HG03457 (cell line): ENCODE results near the gene KCNJ15.

ENCODE experiments used
- ATAC-seq: cut with Tn5 transposase; IDR thresholded peaks from one replicate; pipeline ENCODE4 v1.9.1; 2021; ENCODE audit warnings: moderate number of reproducible peaks; ENCODE audit not compliant: unreplicated experiment

Gene KCNJ15

DNA sequence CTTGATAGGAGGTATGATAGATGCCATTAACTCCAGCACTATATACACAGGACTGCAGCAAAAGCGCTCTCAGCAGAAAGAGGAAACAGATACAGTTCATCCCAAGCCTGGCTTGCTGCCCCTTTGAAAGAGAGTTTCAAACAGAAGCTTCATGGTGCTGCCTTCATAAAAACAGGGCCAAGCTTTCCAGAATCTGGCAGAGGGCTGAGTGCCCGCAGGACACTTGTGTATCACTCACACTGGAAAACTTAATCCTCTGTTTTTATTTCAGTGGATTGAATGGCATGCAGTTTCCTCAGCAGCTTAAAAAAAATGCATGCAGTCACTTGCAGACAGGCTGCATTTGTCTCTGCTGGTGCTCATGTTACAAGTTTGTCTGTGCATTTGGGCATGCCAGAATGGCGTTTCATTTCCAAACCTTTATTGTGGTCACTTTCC, 40.4 kb downstream of the KCNJ15 start:
- no peak for ATAC-seq

DNA sequence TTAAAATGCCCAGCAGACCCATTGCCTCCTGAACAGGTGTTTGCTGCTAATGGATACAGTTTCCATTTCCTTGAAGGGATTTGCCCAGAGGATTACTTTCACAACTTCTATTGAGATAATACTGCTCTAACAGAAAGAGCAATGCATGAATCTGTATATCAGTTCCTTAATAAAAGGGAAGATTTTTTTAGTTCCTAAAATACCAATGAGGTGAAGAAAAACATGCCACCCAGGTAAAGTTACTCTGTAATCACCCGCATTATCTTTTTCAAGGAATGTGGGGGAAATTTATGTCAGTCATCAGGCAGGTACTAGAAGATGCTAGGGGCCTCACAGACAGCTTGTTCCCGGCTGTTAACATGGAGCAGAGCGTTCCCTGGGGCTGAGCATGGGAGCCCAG, 41.1 kb downstream of the KCNJ15 start:
- no peak for ATAC-seq

DNA sequence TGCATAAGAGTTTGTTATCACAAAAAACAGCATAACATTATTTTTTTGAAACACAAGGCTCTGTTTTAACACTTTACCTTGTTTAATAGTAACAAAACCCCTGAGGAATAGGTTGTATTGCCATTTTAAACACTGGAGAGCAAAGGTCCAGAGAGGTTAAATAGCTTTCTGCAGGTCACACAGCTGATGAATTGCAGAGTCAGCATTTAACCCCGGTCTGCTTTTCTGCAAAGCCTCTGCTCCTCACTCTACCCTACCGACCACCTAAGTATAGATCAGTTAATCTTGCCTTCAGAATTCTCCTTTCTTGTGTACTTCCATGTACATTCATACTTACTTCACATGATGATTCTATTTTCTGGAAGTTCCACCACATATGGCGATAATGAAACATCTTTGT, 42.0 kb downstream of the KCNJ15 start:
- ATAC-seq, result no peak

DNA sequence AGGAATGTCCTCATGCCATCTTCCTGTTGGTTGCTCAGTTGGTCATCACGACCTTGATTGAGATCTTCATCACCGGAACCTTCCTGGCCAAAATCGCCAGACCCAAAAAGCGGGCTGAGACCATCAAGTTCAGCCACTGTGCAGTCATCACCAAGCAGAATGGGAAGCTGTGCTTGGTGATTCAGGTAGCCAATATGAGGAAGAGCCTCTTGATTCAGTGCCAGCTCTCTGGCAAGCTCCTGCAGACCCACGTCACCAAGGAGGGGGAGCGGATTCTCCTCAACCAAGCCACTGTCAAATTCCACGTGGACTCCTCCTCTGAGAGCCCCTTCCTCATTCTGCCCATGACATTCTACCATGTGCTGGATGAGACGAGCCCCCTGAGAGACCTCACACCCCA, 42.9 kb downstream of the KCNJ15 start:
- no peak for ATAC-seq

DNA sequence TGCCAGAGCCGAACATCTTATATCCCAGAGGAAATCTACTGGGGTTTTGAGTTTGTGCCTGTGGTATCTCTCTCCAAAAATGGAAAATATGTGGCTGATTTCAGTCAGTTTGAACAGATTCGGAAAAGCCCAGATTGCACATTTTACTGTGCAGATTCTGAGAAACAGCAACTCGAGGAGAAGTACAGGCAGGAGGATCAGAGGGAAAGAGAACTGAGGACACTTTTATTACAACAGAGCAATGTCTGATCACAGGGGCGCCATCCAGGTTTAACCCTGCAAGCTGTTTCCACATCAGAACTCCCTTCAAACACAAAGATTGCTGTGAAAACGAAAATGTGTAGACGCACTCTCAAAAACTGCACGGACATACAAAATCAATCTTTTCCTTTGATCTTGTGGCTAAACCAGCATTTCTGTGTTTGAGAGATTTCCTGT, 43.4 kb downstream of the KCNJ15 start:
- ATAC-seq, result no peak

DNA sequence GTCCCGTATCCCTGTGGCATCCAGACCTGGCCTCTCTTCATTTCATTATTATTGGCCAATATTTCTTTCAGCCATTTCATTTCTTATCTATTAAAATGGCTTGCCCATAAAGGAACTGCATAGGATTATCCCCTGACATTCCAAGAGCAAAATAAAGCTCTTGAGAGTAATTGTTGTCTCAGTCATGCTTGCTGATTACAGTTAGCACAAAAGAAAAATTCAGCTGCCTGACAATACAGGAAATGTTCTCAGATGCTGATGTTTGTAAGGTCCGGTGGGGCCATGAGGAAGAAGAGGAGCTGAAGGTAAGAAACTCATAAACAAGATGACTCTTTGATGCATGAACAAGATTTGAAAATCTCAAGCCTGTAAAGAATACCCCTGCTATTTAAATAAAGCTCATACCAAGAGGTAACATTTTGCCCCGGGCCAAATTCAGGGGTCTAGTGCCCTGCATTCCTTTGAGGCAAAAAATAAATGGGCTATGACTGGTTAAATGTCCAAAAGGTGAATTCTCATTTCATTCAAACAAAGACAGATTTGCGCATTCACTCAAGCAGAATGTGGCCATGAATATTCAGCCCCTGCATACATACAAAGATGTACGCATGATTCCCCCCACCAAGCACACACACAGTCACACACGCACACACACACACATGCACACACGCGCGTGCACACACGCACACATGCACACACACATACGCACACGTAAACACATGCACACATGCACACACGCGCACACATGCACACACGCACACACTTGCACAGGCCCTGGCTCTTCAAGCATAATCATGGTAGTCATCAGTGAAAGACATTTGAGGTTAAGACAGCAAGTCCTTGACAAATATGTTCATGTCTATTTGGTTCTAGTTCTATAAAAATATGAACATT, 44.8 kb downstream of the KCNJ15 start:
- ATAC-seq, result no peak

DNA sequence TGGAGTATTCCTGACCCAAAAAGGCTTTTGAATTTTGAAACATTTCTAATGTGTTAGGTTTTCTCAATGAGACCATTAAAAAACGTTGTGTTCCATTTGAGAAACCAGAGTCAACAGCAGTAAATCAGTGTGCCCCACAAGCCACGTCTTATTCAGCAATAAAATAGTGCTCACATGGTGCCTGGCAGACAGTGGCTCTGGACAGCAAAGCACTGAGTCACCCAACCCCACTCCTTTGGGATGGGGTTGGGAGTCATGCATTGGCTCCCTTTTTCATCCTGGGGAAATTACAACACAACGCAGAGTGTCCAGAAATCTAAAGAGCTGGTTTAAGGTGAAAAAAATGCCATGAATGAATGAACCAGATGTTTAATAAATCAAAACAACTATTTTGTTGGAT, 46.5 kb downstream of the KCNJ15 start:
- no peak for ATAC-seq

DNA sequence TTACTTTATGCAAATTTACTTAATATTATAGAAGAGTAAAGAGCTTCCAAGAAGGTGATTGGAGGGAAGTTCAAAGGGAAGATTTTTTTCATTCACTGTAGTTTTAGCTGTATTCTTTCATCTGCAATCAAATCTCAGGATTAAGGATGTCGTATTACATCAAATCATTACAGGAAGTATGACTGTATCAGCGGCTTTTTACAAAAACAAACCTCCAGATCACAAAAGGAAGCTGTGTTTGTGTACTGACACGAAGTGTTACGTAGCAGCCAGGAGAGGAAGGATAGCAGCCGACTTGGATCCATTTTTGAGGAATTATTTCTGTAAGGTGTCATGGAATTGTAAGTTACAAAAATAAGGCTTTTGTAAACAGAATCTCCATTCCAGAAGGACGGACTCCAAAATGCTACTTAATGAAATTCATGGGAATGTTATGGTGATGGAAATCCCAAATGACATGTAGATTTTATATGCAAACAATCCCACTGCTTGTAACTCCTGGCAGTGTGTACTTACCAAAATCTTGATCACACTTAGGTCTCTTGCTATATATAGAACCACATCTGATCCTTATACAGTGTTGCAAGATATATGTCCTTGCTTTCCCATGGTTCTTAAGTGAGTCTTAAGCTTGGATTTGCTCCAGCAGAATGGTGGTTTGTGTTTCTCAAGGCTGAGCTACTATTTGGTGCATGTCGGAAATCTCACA, 49.8 kb downstream of the KCNJ15 start:
- ATAC-seq, result no peak

DNA sequence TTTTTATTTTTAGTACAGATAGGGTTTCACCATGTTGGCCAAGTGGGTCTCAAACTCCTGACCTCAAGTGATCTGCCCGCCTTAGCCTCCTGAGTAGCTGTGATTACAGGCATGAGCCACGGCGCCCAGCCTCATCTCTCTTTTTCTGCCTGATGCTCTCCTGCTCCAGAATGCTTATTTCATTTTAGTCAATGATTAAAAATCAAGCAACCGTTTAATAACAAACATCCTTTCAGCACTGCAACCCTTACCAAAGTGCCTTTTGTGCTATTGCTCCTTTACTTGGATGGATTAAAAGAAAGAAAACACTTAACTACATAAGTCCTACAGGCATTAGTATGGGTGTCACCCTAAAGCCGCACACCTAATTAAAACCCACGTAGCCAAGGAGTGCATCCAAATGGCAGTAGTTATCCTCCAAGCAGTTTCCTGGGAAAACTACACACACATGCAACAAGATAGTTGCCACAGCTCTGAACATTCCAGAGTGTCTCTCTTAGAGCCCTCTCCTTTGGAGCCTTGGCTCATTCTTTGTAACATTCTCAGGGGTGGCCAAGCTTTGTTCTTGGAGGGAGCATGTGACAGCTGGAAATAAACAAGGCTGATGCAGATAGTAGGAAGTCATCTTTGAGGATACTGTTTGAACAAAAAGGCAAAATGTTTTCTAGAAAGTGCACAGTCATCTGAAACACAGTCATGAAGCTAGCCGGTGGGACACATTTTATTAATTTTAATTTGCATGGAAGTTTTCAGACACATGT, 51.2 kb downstream of the KCNJ15 start:
- no peak for ATAC-seq

DNA sequence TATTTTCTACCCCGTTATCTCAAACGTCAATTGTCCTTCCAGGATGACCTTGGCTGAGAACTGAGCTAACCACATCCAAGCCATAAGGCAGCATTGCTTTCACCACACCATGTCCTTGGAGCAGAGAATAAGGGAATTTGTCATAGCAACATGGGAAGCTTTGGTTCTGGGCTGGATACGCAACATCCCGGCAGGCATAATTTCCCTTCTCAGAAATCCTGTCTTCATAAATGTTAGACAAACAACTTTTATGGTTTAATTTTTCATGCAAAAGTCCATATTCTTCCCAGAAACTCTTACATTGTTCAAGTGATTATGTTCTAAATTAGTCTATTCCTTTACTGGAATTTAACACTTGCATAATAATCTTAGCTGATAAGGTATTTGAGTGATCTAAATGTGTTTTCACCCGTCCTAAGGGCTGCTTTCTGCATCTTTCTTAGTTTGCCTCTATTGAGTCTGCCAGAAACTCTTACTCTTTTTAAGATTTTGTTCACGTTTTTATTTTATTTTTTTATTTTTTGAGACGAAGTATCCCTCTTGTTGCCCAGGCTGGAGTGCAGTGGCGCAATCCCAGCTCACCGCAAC, 51.8 kb downstream of the KCNJ15 start:
- ATAC-seq, result no peak

DNA sequence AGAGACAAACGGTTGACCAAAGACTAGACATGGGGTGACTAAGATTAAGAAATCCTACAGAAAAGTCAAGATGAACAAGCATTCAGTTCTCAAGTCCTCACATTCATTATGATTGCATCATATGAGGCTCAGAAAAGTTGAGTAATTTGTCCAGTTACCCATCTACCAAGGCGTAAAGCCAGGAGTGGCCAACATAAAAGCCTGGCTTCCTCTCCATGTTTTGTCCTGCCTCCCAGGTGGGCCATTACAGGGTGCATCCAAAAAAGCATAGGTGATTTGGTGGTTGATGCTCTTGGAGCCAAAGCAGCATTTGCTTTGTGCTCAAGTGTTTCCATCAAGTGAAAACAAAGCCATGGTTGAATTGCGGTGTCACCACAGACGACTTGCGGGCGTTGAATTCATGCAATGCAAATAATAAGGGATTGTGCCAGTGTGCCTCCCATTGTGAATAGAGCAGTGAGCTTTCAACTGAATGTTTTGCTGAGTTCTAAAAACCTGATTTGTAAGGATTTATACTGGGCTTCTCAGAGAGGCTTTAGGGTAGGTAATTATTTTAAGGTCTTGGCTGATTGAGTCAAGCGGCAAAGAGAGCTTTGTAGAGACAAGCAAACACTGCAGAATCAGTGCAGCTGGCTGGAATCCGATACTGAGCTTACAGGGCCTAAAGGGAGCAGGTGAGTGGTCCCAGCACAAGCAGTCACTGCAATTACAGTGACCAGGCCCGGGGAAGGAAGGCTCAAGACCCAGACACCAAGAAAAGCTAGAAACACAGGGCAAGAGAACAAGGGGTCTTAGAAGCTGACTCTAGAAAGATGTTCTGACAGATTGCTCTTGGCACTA, 54.1 kb downstream of the KCNJ15 start:
- no peak for ATAC-seq

DNA sequence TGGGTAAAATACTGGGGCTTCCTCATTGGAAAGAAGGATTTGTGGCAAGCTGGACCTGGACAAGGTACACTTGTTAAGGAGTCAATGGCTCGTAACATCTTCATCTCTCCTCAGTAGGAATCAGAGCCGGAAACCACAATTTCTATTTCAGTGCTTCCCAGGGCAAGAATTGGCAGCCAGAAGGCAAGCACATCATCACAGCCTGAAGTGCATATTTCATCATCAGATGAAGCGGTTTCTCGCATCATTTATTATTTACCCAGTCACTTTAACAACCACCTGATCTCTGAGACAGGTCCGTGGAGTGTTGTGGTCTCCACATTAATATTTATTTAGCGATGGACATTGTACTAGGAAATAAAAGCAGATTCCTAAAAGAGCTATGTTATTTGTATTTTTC, 55.0 kb downstream of the KCNJ15 start:
- no peak for ATAC-seq

DNA sequence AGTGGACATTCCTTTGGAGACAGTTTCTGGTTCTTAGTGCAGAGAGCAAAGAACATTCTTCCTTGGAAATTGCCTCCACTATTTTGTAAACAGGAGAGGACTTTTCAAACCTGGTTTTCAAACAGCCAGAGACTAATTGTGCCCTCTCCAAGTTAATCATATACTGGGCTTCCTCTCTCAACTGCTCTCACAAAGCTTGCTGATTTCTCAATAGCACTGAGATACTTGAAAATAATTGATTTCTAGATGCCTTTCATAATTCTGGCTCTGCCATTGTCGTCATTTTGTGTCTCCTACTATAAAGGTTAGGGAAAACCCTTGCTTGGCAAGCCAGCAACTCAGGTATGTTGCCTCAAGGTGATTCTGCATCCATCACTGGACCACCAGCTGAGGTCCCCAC, 56.0 kb downstream of the KCNJ15 start:
- ATAC-seq, result no peak

DNA sequence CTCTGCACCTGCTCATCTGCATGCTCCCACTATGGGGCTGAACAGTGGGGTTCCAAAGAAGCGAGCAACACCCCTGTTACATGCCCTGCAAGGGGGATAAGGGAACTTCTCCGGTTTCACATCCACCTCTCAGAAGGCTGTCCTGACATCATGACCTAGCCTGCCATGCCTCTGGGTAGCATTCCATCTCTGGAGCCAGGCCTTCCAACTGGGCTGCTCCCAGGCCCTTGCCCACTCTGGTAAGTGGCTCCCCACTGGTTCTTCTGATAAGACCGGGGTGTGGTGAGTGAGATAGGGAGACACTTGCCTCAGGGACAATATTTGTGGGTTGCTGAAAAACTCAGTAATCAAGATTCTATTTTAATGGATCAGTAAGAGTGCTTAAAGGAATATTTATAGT, 57.8 kb downstream of the KCNJ15 start:
- ATAC-seq, result no peak

DNA sequence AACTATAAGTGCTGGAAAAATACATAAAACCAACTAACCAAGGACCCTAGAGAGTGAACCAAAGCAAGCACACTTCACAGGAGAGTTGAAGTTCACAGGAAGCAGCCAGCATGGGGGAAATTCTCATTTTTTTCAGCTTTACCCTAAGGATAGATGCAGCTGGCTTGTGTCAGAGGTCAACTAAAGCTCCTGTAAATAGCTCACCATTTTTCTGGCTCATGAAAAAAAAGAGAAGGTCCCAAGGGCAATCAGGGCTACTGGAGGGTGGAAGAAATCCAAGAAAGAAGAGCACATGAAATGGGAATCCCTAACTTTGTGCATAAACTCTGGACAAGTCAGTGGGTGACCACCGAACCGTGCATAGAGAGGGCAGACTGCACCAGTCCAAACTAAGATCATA, 58.3 kb downstream of the KCNJ15 start:
- ATAC-seq, result no peak

DNA sequence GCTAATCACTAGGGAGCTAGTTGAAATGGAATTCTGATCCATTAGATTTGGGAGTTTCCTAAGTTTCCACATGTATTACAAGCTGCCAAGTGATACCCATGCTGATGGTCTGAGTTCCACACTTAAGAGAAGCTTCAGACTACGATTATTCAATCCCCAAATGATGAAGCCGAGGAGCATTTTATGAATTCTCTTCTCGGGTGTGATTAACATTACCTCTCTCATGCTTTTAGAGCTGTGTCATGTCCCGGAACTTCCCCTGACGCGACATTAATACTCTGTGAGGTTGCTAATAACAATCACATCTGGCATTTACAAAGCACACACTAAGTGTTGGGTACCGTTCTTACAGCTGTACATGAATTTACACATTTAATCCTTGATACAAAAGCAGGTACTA, 63.0 kb downstream of the KCNJ15 start:
- ATAC-seq, result no peak

DNA sequence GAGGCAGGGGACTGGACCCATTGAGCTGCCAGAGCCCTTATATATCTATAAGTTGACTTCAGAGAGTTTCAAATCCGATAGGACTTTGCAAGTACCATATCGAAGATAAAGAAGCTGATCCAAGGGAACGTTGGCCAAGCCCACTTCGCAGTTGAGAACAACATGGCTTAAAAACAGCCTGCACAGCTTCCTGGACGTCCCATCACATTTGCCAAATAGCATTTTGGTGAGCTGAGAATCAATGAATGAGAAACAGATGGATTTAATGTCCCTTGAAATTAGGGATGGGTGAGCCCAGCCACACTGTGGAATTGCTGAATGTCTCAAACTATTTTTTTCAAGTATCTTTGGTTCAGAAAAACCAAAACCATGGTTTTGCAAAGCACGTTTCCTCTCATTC, 64.8 kb downstream of the KCNJ15 start:
- ATAC-seq, result no peak

DNA sequence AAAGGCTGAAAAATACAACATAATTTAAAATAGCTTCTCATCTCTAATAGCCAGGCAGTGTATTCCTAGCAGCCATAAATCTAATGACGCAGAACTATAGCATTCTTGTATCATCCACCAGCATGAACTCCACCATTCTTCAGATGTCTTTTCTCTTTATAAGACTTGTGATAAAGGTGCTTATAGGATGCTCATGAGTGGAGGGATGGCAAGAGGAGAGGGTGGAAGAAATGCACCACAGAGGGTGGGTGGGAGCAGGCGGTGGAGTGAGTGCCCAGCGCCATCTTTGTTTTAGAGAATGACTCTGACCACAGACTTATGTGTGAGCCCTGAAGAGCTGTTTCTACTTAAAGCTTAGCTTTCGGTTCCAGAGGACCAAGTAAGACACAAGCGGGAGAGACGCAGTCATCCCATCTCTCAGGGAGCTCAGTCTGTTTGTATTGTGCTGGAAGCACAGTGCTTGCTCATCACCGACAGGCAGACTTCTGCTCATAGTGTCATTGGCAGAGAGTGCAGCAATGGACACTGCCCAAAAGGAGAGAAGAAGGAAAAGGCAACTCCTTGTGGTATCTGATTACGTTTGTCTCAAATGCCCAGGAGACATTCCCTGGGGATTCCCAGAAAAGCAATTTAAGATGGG, 65.6 kb downstream of the KCNJ15 start:
- no peak for ATAC-seq

DNA sequence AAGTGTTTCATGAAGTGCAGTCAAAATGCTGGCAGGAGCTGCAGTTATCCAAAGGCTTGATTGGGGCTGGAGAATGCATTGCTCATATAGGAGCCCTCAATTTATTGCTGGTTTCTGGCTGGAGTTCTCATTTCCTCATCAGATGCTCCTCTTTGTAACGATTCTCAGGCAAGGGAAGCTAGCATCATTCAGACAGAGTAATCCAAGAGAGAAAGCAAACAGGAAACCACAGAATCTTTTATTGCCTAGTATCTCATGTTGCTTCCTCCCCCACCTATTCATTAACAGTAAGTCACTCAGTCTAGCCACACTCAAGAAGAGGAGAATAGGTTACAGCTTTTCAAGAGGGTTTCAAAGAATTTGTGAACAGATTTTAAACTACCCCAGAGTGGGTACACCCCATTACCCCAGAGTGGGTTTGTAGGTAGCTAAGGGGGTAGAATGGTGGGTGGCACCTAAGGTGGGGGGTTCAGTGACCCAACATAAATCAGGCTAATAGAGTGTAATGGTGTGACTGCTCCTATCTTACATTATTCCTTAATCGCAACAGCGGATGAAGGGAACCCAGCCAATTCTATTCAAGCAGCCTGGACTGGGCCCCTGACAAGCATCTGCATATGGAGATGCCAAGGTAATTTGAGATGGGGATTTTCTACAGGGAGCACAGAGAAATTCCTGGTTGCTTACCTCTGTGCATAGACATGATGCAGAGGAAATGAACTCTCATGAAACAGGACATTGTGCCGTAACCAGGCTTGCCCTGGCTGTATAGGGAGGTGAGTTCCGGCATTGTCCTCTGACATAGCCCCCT, 67.1 kb downstream of the KCNJ15 start:
- no peak for ATAC-seq
